ENCODE measurements around the gene EMID1.

GRCh38 chr22:29305836-29306174 is 100.1 kb downstream of the EMID1 start:
- TF ChIP-seq SP1 (IDR thresholded peaks at IDR 0.05): no peak
- TF ChIP-seq TARDBP (IDR thresholded peaks at IDR 0.05): no peak
- no peak for TF ChIP-seq FOXK2 (IDR thresholded peaks at IDR 0.05)
- TF ChIP-seq BHLHE40 (IDR thresholded peaks at IDR 0.05; ENCODE audit: borderline replicate concordance): no peak
- TF ChIP-seq NFRKB (IDR thresholded peaks at IDR 0.05): no peak
- no peak for TF ChIP-seq ARNT (IDR thresholded peaks at IDR 0.05)
- TF ChIP-seq FOXA1 (IDR thresholded peaks at IDR 0.05): no peak
- TF ChIP-seq SUZ12 (IDR thresholded peaks at IDR 0.05): no peak
- no peak; the same call in 1 of the 2 replicates for TF ChIP-seq ZNF384 (IDR thresholded peaks at IDR 0.05)
- TF ChIP-seq FOXM1 (IDR thresholded peaks at IDR 0.05; ENCODE audit: borderline replicate concordance): no peak
- no peak for TF ChIP-seq ELF4 (IDR thresholded peaks at IDR 0.05)
- no peak for TF ChIP-seq HDGF (IDR thresholded peaks at IDR 0.05; ENCODE audit: borderline replicate concordance)

All from HEK293T (cell line).